ENCODE results near the gene C1QC. TPM values are rescaled to one million over a fixed set of nuclear protein-coding genes. Genes with fewer than 3 reads are reported as not detected.

C1QC gene
- total RNA-seq, 1 experiment from 2014 or later: not detected

DNA sequence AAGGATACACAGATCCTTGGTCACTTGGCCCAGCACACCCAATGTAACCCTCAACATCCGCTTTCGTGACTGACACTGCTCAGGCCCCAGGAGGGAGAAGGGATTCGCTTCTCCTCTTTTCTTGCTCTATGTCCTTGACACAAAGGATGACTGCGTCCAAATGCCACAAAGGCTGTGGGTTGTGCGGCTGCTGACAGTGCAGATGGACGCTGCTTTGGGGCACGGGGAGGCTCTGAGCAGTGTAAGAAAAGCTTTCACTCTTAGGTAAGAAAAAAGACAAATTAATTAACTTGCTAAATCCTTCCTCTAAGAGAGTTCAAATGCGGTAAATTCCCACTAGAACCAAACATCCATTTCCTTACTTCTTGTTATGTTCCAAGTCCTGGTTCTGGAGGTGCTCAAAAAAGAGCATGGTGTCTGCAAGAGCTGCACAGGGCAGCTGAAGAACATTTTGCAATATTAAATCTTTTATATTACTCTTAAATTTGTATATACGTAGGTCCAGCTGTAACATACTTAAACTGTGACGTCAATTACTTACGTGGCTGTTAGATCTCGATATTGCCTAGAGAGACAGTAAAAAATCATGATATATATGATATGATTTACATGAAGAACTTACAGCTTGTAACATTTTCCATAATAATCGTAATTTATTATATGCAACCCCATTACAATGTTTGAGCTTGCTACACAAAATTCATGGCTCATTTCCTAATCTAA, 47.8 kb downstream of the C1QC start:
- Mint-ChIP-seq H3K4me3 (no peak overlapping the region), H3K4me1 (0 out of 4 replicates have a peak, but pooled peaks cover 2% of the 10 kb centered on the region in 2 experiments), H3K9me3 (no peaks in the 10 kb centered on the region), H3K27me3 (ENCODE audit: low read depth) (peaks cover 10% of the 10 kb centered on the region), H3K27ac (no peak overlapping the region), H3K36me3 (ENCODE audit: insufficient read depth in 1 of 3, low read depth in 3 of 3) (no peaks in the 10 kb centered on the region)
- Histone ChIP-seq H3K9me3 (ENCODE audit: control insufficient read depth, low read depth, low read length) (no peaks in the 10 kb centered on the region), H3T11ph (ENCODE audit: low read length) (no peak overlapping the region), H2AK5ac (ENCODE audit: insufficient read length, low read length) (no peak overlapping the region), H2BK5ac (ENCODE audit: insufficient read length, low read length) (no peak overlapping the region), H2AFZ (ENCODE audit: low read length) (no peak overlapping the region), H3K56ac (ENCODE audit: insufficient read length, low read depth, low read length) (no peak overlapping the region), H3K79me1 (ENCODE audit: insufficient read depth, low read depth, low read length, poor library complexity, severe bottlenecking) (no peaks in the 10 kb centered on the region), H3K27me3 (ENCODE audit: insufficient read depth, low read length) (no peaks in the 10 kb centered on the region), H3K23me2 (ENCODE audit: insufficient read length, low read depth, low read length, poor library complexity, severe bottlenecking) (no peaks in the 10 kb centered on the region), H3K4ac (ENCODE audit: low read depth, low read length) (no peak overlapping the region), H4K8ac (replicated peaks; ENCODE audit: insufficient read length, low read depth, low read length) (no peak overlapping the region), H3K79me2 (ENCODE audit: insufficient read depth, low read length) (no peaks in the 10 kb centered on the region), H3K4me1 (ENCODE audit: insufficient read depth, low read length) (no peaks in the 10 kb centered on the region; the same call in 1 of the 2 replicates), H2BK20ac (ENCODE audit: low read depth, low read length, poor library complexity, severe bottlenecking) (no peak overlapping the region), H4K91ac (ENCODE audit: insufficient read length, low read depth, low read length) (no peak overlapping the region), H3K23ac (ENCODE audit: insufficient read length, low read depth, low read length) (no peak overlapping the region), H2BK12ac (ENCODE audit: insufficient read length, low read depth, low read length) (no peak overlapping the region), H4K20me1 (ENCODE audit: control insufficient read depth, insufficient read depth, insufficient read length) (no peaks in the 10 kb centered on the region), H3K14ac (ENCODE audit: insufficient read depth, low read length) (no peak overlapping the region), H4K5ac (ENCODE audit: insufficient read length, low read depth, low read length) (no peak overlapping the region), H3K27ac (ENCODE audit: insufficient read length, low read depth, low read length) (no peak overlapping the region), H3K9ac (ENCODE audit: extremely low read depth, insufficient read length, low read length) (no peak overlapping the region), H3K4me2 (ENCODE audit: insufficient read depth, insufficient read length, low read length) (no peak overlapping the region), H2BK15ac (ENCODE audit: low read depth, low read length) (no peak overlapping the region), H2BK120ac (ENCODE audit: low read depth, low read length, poor library complexity, severe bottlenecking) (no peak overlapping the region), H3K18ac (ENCODE audit: insufficient read length, low read depth, low read length) (no peak overlapping the region)
- WGBS (ENCODE audit: extremely low coverage, insufficient read length, low lambda C conversion rate): no CpG with 5 or more reads among the region's 13 CpGs
- DNase-seq: no peak
- TF ChIP-seq, protein P1, sequence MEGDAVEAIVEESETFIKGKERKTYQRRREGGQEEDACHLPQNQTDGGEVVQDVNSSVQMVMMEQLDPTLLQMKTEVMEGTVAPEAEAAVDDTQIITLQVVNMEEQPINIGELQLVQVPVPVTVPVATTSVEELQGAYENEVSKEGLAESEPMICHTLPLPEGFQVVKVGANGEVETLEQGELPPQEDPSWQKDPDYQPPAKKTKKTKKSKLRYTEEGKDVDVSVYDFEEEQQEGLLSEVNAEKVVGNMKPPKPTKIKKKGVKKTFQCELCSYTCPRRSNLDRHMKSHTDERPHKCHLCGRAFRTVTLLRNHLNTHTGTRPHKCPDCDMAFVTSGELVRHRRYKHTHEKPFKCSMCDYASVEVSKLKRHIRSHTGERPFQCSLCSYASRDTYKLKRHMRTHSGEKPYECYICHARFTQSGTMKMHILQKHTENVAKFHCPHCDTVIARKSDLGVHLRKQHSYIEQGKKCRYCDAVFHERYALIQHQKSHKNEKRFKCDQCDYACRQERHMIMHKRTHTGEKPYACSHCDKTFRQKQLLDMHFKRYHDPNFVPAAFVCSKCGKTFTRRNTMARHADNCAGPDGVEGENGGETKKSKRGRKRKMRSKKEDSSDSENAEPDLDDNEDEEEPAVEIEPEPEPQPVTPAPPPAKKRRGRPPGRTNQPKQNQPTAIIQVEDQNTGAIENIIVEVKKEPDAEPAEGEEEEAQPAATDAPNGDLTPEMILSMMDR (conservative IDR thresholded peaks at IDR 0.05): no peak

Measured in H9 (cell line).